Measurements from ENCODE around the gene RPS19BP1. TPM values are rescaled to one million over a fixed set of nuclear protein-coding genes. Genes with fewer than 3 reads are reported as not detected.

RPS19BP1 gene
- total and polyA plus RNA-seq, 2 of the 8 experiments (the other 6 are each of a cell fraction or from before 2014, with no cell fraction given), result 77.9 to 97.9 TPM

DNA sequence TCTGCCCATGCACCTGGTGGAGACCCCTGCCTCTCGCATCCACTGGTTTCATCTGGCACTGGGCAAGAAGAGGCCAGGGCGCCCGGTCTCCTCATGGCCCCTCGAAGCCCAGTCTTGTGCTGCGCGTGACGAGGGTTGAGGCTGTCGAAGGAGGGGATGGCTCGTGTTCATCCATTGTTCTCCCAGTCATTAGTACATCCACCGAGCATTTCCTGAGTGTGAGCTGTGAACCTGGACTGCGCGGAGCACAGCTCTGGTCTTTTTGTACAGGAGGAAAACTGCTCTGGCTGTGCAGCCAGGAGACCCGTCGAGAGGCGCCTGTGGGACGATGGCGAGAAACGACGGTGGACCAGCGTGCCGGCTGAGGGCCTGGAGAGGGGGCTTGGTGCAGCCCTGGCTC is 44.8 kb upstream of the RPS19BP1 start (continued):
- TF ChIP-seq, protein P1, sequence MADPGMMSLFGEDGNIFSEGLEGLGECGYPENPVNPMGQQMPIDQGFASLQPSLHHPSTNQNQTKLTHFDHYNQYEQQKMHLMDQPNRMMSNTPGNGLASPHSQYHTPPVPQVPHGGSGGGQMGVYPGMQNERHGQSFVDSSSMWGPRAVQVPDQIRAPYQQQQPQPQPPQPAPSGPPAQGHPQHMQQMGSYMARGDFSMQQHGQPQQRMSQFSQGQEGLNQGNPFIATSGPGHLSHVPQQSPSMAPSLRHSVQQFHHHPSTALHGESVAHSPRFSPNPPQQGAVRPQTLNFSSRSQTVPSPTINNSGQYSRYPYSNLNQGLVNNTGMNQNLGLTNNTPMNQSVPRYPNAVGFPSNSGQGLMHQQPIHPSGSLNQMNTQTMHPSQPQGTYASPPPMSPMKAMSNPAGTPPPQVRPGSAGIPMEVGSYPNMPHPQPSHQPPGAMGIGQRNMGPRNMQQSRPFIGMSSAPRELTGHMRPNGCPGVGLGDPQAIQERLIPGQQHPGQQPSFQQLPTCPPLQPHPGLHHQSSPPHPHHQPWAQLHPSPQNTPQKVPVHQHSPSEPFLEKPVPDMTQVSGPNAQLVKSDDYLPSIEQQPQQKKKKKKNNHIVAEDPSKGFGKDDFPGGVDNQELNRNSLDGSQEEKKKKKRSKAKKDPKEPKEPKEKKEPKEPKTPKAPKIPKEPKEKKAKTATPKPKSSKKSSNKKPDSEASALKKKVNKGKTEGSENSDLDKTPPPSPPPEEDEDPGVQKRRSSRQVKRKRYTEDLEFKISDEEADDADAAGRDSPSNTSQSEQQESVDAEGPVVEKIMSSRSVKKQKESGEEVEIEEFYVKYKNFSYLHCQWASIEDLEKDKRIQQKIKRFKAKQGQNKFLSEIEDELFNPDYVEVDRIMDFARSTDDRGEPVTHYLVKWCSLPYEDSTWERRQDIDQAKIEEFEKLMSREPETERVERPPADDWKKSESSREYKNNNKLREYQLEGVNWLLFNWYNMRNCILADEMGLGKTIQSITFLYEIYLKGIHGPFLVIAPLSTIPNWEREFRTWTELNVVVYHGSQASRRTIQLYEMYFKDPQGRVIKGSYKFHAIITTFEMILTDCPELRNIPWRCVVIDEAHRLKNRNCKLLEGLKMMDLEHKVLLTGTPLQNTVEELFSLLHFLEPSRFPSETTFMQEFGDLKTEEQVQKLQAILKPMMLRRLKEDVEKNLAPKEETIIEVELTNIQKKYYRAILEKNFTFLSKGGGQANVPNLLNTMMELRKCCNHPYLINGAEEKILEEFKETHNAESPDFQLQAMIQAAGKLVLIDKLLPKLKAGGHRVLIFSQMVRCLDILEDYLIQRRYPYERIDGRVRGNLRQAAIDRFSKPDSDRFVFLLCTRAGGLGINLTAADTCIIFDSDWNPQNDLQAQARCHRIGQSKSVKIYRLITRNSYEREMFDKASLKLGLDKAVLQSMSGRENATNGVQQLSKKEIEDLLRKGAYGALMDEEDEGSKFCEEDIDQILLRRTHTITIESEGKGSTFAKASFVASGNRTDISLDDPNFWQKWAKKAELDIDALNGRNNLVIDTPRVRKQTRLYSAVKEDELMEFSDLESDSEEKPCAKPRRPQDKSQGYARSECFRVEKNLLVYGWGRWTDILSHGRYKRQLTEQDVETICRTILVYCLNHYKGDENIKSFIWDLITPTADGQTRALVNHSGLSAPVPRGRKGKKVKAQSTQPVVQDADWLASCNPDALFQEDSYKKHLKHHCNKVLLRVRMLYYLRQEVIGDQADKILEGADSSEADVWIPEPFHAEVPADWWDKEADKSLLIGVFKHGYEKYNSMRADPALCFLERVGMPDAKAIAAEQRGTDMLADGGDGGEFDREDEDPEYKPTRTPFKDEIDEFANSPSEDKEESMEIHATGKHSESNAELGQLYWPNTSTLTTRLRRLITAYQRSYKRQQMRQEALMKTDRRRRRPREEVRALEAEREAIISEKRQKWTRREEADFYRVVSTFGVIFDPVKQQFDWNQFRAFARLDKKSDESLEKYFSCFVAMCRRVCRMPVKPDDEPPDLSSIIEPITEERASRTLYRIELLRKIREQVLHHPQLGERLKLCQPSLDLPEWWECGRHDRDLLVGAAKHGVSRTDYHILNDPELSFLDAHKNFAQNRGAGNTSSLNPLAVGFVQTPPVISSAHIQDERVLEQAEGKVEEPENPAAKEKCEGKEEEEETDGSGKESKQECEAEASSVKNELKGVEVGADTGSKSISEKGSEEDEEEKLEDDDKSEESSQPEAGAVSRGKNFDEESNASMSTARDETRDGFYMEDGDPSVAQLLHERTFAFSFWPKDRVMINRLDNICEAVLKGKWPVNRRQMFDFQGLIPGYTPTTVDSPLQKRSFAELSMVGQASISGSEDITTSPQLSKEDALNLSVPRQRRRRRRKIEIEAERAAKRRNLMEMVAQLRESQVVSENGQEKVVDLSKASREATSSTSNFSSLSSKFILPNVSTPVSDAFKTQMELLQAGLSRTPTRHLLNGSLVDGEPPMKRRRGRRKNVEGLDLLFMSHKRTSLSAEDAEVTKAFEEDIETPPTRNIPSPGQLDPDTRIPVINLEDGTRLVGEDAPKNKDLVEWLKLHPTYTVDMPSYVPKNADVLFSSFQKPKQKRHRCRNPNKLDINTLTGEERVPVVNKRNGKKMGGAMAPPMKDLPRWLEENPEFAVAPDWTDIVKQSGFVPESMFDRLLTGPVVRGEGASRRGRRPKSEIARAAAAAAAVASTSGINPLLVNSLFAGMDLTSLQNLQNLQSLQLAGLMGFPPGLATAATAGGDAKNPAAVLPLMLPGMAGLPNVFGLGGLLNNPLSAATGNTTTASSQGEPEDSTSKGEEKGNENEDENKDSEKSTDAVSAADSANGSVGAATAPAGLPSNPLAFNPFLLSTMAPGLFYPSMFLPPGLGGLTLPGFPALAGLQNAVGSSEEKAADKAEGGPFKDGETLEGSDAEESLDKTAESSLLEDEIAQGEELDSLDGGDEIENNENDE (IDR thresholded peaks at IDR 0.05; ENCODE audit: insufficient replicate concordance, low read length), result no peak
- TF ChIP-seq TAF1 (IDR thresholded peaks at IDR 0.05; ENCODE audit: low read depth, low read length) (no peak), RNF2 (IDR thresholded peaks at IDR 0.05; ENCODE audit: borderline replicate concordance, low read depth, low read length, missing control alignments, poor library complexity, severe bottlenecking) (no peak), SRF (IDR thresholded peaks at IDR 0.05; ENCODE audit: low read depth, low read length) (no peak), CBX5 (IDR thresholded peaks at IDR 0.05; ENCODE audit: low read depth, low read length) (no peak), EGR1 (IDR thresholded peaks at IDR 0.05; ENCODE audit: borderline replicate concordance, low read depth, low read length) (no peak), POLR2A (IDR thresholded peaks at IDR 0.05; ENCODE audit: control extremely low read depth in 1 of 2, low read depth in 2 of 2, low read length in 2 of 2) (no peak), RXRA (IDR thresholded peaks at IDR 0.05; ENCODE audit: insufficient read depth, low read depth, low read length) (no peak), NANOG (IDR thresholded peaks at IDR 0.05; ENCODE audit: insufficient read depth, low read depth, low read length, poor library complexity, severe bottlenecking) (no peak), GTF2F1 (IDR thresholded peaks at IDR 0.05; ENCODE audit: borderline replicate concordance, low read depth, low read length) (no peak), SAP30 (IDR thresholded peaks at IDR 0.05; ENCODE audit: insufficient read depth, insufficient replicate concordance, low read length) (no peak), SIRT6 (IDR thresholded peaks at IDR 0.05; ENCODE audit: low read length) (no peak)
